Measurements from ENCODE around the gene FGD4.

The FGD4 gene

DNA sequence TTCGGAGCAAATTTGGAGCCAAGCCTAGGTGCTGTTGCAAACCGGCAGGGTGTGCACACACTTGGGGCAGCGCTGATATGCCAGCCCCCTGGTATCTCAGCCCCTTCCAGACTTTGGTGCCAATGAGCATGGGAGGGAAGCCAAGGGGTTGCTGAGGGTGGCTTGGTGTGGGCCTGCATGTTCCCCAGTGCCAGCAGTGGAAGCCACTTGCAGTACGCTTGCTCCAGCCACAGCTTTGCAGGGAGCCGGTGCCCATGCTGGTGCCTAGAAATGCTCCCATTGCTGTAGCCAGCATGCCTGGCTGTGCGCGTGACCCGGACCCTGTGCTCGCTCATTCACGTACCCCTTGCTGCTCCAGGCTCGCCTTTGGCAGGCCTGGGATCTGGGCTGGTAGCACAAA is 212.6 kb downstream of the FGD4 start:
- H2AFZ ChIP-seq (ENCODE audit: low read depth, low read length): no peak overlapping the region
- peaks cover 75% of the 10 kb centered on the region for H3K36me3 ChIP-seq (ENCODE audit: insufficient read depth, low read length)
- H3K9me3 ChIP-seq (ENCODE audit: low read length): no peaks in the 10 kb centered on the region
- no peak overlapping the region for H3K4me3 ChIP-seq (ENCODE audit: low read length)
- no peaks in the 10 kb centered on the region for H3K27me3 ChIP-seq (ENCODE audit: insufficient read depth, low read length)
- H3K4me1 ChIP-seq (ENCODE audit: insufficient read depth, low read length): peaks cover 3% of the 10 kb centered on the region

DNA sequence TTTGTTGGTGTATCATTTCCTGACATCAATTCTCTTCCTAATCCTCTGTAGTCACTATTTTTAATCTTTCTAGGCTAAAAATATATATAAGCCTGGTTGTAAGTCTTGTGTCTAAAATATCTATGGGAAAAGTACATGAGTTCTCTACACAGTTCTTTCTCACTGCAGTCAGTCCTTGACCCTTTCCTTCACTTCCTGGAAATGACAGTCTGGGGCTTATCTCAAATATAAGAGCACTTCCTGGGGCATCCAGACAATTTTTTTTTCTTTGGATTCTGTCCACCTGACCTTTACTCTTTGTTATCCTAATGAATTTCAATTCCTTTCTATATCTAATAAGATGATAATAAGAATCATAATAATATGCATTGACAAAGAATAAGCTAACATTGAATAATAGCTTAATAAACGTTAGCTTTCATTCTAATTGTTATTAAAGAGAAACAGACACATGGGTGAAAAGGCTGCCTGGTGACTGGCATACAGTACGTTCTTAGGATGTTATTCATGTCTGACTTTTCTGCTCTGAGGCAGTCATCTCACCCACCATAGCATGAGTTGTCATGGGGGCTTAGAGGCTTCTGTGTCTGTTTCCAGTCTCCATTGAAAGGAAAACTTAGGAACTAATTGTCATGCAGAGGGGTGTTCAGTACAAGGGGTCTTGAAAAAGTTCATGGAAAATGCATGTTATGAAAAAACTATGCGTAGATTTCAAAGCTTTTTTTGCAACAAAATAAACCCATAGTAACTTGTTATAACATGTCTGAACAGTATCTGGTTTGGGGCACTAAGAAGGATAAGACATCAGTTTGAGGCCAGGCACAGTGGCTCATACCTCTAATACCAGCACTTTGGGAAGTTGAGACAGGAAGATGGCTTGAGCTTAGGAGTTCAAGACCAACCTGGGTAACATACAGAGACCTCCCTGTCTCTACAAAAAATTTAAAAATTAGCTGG is 213.6 kb downstream of the FGD4 start:
- Histone ChIP-seq H2AFZ (ENCODE audit: low read depth, low read length) (no peak overlapping the region), H3K36me3 (ENCODE audit: insufficient read depth, low read length) (peaks cover 71% of the 10 kb centered on the region), H3K4me3 (ENCODE audit: low read length) (no peak overlapping the region), H3K4me1 (ENCODE audit: insufficient read depth, low read length) (peaks cover 3% of the 10 kb centered on the region), H3K9me3 (ENCODE audit: low read length) (no peaks in the 10 kb centered on the region), H3K27me3 (ENCODE audit: insufficient read depth, low read length) (no peaks in the 10 kb centered on the region)

GRCh38 chr12:32615441-32615840 is 216.1 kb downstream of the FGD4 start:
- Histone ChIP-seq H3K4me3 (ENCODE audit: low read length) (no peak overlapping the region), H2AFZ (ENCODE audit: low read depth, low read length) (no peak overlapping the region), H3K36me3 (ENCODE audit: insufficient read depth, low read length) (peaks cover 75% of the 10 kb centered on the region), H3K27me3 (ENCODE audit: insufficient read depth, low read length) (no peaks in the 10 kb centered on the region), H3K4me1 (ENCODE audit: insufficient read depth, low read length) (peaks cover 2% of the 10 kb centered on the region), H3K9me3 (ENCODE audit: low read length) (no peaks in the 10 kb centered on the region)

DNA sequence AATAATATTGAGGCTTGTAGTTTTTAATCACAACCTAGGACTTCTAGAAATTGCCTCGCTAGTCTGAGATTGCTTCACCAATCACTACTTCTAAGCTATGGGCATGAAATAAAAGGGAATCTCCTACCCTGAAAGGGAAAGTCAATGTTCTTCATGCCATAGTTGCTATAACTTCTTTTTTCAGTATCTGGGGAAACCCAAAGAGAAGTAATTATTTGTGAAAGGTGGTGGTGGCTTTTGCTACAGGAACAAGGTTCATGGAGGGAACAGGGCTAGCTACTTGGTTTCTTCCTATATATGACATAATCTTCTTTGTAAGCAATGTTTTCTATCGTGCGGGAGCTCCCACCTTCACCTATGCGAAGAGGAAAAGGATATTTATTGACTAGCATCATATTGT is 218.2 kb downstream of the FGD4 start:
- H3K4me1 ChIP-seq (ENCODE audit: insufficient read depth, low read length): peaks cover 2% of the 10 kb centered on the region
- no peak overlapping the region for H2AFZ ChIP-seq (ENCODE audit: low read depth, low read length)
- no peak overlapping the region for H3K4me3 ChIP-seq (ENCODE audit: low read length)
- no peaks in the 10 kb centered on the region for H3K27me3 ChIP-seq (ENCODE audit: insufficient read depth, low read length)
- peaks cover 73% of the 10 kb centered on the region for H3K36me3 ChIP-seq (ENCODE audit: insufficient read depth, low read length)
- no peaks in the 10 kb centered on the region for H3K9me3 ChIP-seq (ENCODE audit: low read length)

DNA sequence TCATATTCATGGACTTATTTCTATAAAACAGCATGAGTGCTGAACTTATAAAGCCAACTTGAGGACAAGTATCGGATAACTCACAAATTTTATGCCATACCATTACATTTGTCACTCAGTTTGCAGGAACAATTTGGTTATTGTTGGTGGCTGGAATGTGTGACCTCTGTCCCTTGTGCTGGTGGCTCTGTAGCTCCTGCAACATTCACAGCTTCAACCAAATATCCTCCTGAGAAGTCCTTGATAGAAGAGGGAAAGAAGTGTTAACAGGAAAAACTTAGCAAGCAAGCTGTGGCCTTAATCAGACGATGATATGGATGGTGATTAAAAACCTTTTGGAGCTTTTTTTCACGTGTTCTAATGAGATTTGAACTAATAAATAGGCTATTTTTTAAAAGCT is 218.8 kb downstream of the FGD4 start:
- Histone ChIP-seq H3K9me3 (ENCODE audit: low read length) (no peaks in the 10 kb centered on the region), H3K27me3 (ENCODE audit: insufficient read depth, low read length) (no peaks in the 10 kb centered on the region), H3K4me3 (ENCODE audit: low read length) (no peak overlapping the region), H3K4me1 (ENCODE audit: insufficient read depth, low read length) (peaks cover 2% of the 10 kb centered on the region), H3K36me3 (ENCODE audit: insufficient read depth, low read length) (peaks cover 67% of the 10 kb centered on the region), H2AFZ (ENCODE audit: low read depth, low read length) (no peak overlapping the region)

GRCh38 chr12:32627976-32628375 is 228.6 kb downstream of the FGD4 start:
- no peak overlapping the region for H3K4me3 ChIP-seq (ENCODE audit: low read length)
- H3K36me3 ChIP-seq (ENCODE audit: insufficient read depth, low read length): peaks cover 65% of the 10 kb centered on the region
- H3K4me1 ChIP-seq (ENCODE audit: insufficient read depth, low read length): no peaks in the 10 kb centered on the region
- H2AFZ ChIP-seq (ENCODE audit: low read depth, low read length): no peak overlapping the region
- no peaks in the 10 kb centered on the region for H3K9me3 ChIP-seq (ENCODE audit: low read length)
- H3K27me3 ChIP-seq (ENCODE audit: insufficient read depth, low read length): no peaks in the 10 kb centered on the region

- Histone ChIP-seq H2AFZ (ENCODE audit: low read depth, low read length) (no peak overlapping the region), H3K4me1 (ENCODE audit: insufficient read depth, low read length) (no peaks in the 10 kb centered on the region), H3K4me3 (ENCODE audit: low read length) (no peak overlapping the region), H3K27me3 (ENCODE audit: insufficient read depth, low read length) (no peaks in the 10 kb centered on the region), H3K9me3 (ENCODE audit: low read length) (peaks cover 2% of the 10 kb centered on the region), H3K36me3 (ENCODE audit: insufficient read depth, low read length) (peaks cover 63% of the 10 kb centered on the region)
Measured at GRCh38 chr12:32641287-32641901, 242.0 kb downstream of the FGD4 start.

GRCh38 chr12:32644431-32644830 is 245.1 kb downstream of the FGD4 start:
- Histone ChIP-seq H3K27me3 (ENCODE audit: insufficient read depth, low read length) (no peaks in the 10 kb centered on the region), H3K4me1 (ENCODE audit: insufficient read depth, low read length) (no peaks in the 10 kb centered on the region), H3K4me3 (ENCODE audit: low read length) (no peak overlapping the region), H2AFZ (ENCODE audit: low read depth, low read length) (no peak overlapping the region), H3K9me3 (ENCODE audit: low read length) (no peaks in the 10 kb centered on the region), H3K36me3 (ENCODE audit: insufficient read depth, low read length) (peaks cover 42% of the 10 kb centered on the region)

- H3K36me3 ChIP-seq (ENCODE audit: insufficient read depth, low read length): peaks cover 16% of the 10 kb centered on the region
- H3K4me1 ChIP-seq (ENCODE audit: insufficient read depth, low read length): no peaks in the 10 kb centered on the region
- no peak overlapping the region for H2AFZ ChIP-seq (ENCODE audit: low read depth, low read length)
- H3K9me3 ChIP-seq (ENCODE audit: low read length): no peaks in the 10 kb centered on the region
- H3K27me3 ChIP-seq (ENCODE audit: insufficient read depth, low read length): no peaks in the 10 kb centered on the region
- H3K4me3 ChIP-seq (ENCODE audit: low read length): no peak overlapping the region
Measured at GRCh38 chr12:32647275-32647674, 247.9 kb downstream of the FGD4 start.

DNA sequence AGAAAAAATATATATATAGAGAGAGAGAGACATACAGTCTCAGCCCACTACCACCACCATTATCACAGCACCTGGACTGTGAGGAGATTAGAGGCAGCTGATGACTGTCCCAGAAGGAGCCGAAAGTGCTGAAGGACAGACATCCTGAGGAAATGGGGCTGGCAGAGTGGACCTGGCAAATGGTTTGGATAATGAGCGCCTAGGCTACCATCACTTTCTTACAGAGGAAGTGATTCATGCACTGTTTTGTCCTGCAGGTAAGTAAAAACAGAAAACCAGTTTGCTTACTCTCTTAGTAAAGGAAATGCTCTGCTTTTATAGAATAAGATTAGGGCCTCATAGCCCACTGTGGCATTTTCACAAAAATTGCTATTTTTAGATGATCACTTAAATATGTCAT is 251.2 kb downstream of the FGD4 start:
- H3K4me3 ChIP-seq (ENCODE audit: low read length): no peak overlapping the region
- H3K9me3 ChIP-seq (ENCODE audit: low read length): no peaks in the 10 kb centered on the region
- no peaks in the 10 kb centered on the region for H3K27me3 ChIP-seq (ENCODE audit: insufficient read depth, low read length)
- no peaks in the 10 kb centered on the region for H3K4me1 ChIP-seq (ENCODE audit: insufficient read depth, low read length)
- no peak overlapping the region for H2AFZ ChIP-seq (ENCODE audit: low read depth, low read length)
- peaks cover 4% of the 10 kb centered on the region for H3K36me3 ChIP-seq (ENCODE audit: insufficient read depth, low read length)

GRCh38 chr12:32651151-32651955 is 252.0 kb downstream of the FGD4 start:
- H3K27me3 ChIP-seq (ENCODE audit: insufficient read depth, low read length): no peaks in the 10 kb centered on the region
- no peak overlapping the region for H3K4me3 ChIP-seq (ENCODE audit: low read length)
- no peak overlapping the region for H2AFZ ChIP-seq (ENCODE audit: low read depth, low read length)
- H3K9me3 ChIP-seq (ENCODE audit: low read length): no peaks in the 10 kb centered on the region
- H3K36me3 ChIP-seq (ENCODE audit: insufficient read depth, low read length): peaks cover under 1% of the 10 kb centered on the region
- no peaks in the 10 kb centered on the region for H3K4me1 ChIP-seq (ENCODE audit: insufficient read depth, low read length)

- Histone ChIP-seq H2AFZ (ENCODE audit: low read depth, low read length) (no peak overlapping the region), H3K36me3 (ENCODE audit: insufficient read depth, low read length) (no peaks in the 10 kb centered on the region), H3K27me3 (ENCODE audit: insufficient read depth, low read length) (no peaks in the 10 kb centered on the region), H3K4me1 (ENCODE audit: insufficient read depth, low read length) (no peaks in the 10 kb centered on the region), H3K4me3 (ENCODE audit: low read length) (no peak overlapping the region), H3K9me3 (ENCODE audit: low read length) (no peaks in the 10 kb centered on the region)
Measured at GRCh38 chr12:32651956-32652210, 252.5 kb downstream of the FGD4 start.

GRCh38 chr12:32659908-32660440 is 260.6 kb downstream of the FGD4 start:
- no peaks in the 10 kb centered on the region for H3K27me3 ChIP-seq (ENCODE audit: insufficient read depth, low read length)
- H3K9me3 ChIP-seq (ENCODE audit: low read length): no peaks in the 10 kb centered on the region
- H3K36me3 ChIP-seq (ENCODE audit: insufficient read depth, low read length): no peaks in the 10 kb centered on the region
- H3K4me1 ChIP-seq (ENCODE audit: insufficient read depth, low read length): no peaks in the 10 kb centered on the region
- H3K4me3 ChIP-seq (ENCODE audit: low read length): no peak overlapping the region
- H2AFZ ChIP-seq (ENCODE audit: low read depth, low read length): no peak overlapping the region

Measured in neuron (in vitro differentiated cells).